SK-N-SH (cell line): ENCODE measurements around the gene FOXF2.

ENCODE experiments used
- EP300 ChIP-seq, 2 experiments: IDR thresholded peaks; 2 replicates each; pipeline versions ENCODE4 v1.4.0 to v1.6.1; 2012; ENCODE audit warnings: borderline replicate concordance in 1 of 2, low read depth in 1 of 2, low read length in 1 of 2
- EZH2phosphoT487 ChIP-seq: fragments of 200-600 bp; sonication (generic); IDR thresholded peaks from 2 replicates; pipeline ENCODE4 v1.6.1; 2017; ENCODE audit warnings: low read depth, mixed run types, mild to moderate bottlenecking, antibody characterized with exemption, moderate library complexity, borderline replicate concordance
- FOXM1 ChIP-seq: IDR thresholded peaks from 2 replicates; pipeline ENCODE4 v1.4.0; 2012; ENCODE audit warnings: low read depth, mild to moderate bottlenecking
- GABPA ChIP-seq: IDR thresholded peaks from 2 replicates; pipeline ENCODE4 v1.4.0; 2012; ENCODE audit warnings: low read depth, mild to moderate bottlenecking
- JUND ChIP-seq: IDR thresholded peaks from 2 replicates; pipeline ENCODE4 v1.4.0; 2012
- MXI1 ChIP-seq: IDR thresholded peaks from 2 replicates; pipeline ENCODE4 v1.6.1; 2012; ENCODE audit warnings: mild to moderate bottlenecking, low read depth, low read length, improper control_type of control experiment
- NFIC ChIP-seq: IDR thresholded peaks from 2 replicates; pipeline ENCODE4 v1.4.0; 2012; ENCODE audit warnings: borderline replicate concordance
- POLR2AphosphoS5 ChIP-seq: IDR thresholded peaks from 2 replicates; pipeline ENCODE4 v1.6.1; 2012; ENCODE audit warnings: low read depth, low read length
- RAD21 ChIP-seq: IDR thresholded peaks from 2 replicates; pipeline ENCODE4 v1.6.1; 2012; ENCODE audit warnings: mild to moderate bottlenecking, low read length
- TAF1 ChIP-seq: IDR thresholded peaks from 2 replicates; pipeline ENCODE4 v1.6.1; 2012; ENCODE audit warnings: low read depth, mild to moderate bottlenecking, low read length, moderate library complexity, borderline replicate concordance
- TEAD4 ChIP-seq: IDR thresholded peaks from 2 replicates; pipeline ENCODE4 v1.4.0; 2012; ENCODE audit warnings: mild to moderate bottlenecking, borderline replicate concordance; ENCODE audit not compliant: insufficient read depth
- TF ChIP-seq, protein P1 (sequence below): fragments of 200-600 bp; sonication (generic); IDR thresholded peaks from 2 replicates; pipeline ENCODE4 v1.6.1; 2017; ENCODE audit warnings: antibody characterized with exemption, mild to moderate bottlenecking, moderate library complexity
- TF ChIP-seq, protein P2 (sequence below): IDR thresholded peaks from 2 replicates; pipeline ENCODE4 v1.4.0; 2012; ENCODE audit warnings: low read depth, borderline replicate concordance

DNA sequence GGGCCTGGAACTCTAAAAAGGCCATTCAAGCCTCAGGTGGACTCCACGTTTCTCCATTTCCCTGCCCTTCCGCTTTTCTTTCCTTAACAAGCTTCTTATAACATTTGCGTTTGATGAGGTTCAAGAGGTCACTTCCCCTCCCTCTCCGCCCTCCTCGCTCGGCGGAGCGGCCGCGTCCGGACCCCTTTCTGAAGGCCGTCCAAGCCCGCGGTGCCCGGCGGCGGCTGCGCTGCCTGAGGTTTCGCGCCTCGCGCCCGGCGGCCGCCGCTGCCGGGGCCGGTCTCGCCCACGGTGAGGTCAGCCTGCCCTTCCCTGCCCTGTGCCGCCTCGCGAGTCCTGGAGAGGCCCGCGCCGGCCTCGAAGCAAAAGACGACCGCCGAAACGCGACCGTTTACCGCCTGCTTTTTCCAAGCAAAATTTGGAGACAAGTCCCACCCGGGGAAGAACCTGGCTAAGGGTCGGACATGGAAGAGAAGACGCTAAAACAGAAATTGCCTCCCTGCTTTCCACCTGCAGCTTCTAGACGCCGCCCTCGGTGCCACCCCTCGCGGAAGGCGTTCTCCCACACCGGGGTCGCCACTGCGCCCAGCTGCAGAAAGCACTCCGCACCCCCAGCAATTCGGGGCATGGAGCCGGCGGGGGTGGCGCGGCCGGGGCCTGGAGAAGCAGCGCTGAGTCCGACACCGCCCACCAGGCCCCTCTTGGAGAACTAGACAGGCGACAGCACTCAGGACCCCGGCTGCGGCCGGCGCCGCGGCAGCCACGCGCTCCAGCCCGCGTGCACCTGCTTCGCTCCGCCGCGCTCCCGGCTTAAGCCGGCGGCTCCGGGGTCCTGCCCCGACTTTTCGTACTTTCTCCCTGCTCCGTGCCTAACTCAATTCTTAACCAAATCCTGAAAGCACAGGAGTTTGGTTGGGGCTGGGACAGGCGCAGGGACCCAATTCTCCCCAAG, 11.0 kb upstream of the FOXF2 start:
- no peak for TF ChIP-seq FOXM1
- no peak for TF ChIP-seq EZH2phosphoT487
- TF ChIP-seq EP300 (IDR thresholded peaks at IDR 0.05; ENCODE audit: borderline replicate concordance in 1 of 2, low read depth in 1 of 2, low read length in 1 of 2) = no peak
- TF ChIP-seq, protein P1, sequence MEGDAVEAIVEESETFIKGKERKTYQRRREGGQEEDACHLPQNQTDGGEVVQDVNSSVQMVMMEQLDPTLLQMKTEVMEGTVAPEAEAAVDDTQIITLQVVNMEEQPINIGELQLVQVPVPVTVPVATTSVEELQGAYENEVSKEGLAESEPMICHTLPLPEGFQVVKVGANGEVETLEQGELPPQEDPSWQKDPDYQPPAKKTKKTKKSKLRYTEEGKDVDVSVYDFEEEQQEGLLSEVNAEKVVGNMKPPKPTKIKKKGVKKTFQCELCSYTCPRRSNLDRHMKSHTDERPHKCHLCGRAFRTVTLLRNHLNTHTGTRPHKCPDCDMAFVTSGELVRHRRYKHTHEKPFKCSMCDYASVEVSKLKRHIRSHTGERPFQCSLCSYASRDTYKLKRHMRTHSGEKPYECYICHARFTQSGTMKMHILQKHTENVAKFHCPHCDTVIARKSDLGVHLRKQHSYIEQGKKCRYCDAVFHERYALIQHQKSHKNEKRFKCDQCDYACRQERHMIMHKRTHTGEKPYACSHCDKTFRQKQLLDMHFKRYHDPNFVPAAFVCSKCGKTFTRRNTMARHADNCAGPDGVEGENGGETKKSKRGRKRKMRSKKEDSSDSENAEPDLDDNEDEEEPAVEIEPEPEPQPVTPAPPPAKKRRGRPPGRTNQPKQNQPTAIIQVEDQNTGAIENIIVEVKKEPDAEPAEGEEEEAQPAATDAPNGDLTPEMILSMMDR = no peak
- TF ChIP-seq MXI1 = no peak
- no peak for TF ChIP-seq GABPA
- TF ChIP-seq JUND = no peak
- no peak for TF ChIP-seq RAD21
- no peak for TF ChIP-seq NFIC
- no peak for TF ChIP-seq POLR2AphosphoS5
- no peak for TF ChIP-seq TEAD4
- TF ChIP-seq, protein P2, sequence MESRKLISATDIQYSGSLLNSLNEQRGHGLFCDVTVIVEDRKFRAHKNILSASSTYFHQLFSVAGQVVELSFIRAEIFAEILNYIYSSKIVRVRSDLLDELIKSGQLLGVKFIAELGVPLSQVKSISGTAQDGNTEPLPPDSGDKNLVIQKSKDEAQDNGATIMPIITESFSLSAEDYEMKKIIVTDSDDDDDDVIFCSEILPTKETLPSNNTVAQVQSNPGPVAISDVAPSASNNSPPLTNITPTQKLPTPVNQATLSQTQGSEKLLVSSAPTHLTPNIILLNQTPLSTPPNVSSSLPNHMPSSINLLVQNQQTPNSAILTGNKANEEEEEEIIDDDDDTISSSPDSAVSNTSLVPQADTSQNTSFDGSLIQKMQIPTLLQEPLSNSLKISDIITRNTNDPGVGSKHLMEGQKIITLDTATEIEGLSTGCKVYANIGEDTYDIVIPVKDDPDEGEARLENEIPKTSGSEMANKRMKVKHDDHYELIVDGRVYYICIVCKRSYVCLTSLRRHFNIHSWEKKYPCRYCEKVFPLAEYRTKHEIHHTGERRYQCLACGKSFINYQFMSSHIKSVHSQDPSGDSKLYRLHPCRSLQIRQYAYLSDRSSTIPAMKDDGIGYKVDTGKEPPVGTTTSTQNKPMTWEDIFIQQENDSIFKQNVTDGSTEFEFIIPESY = no peak
- no peak for TF ChIP-seq TAF1
